Stomach (tissue), 4 donors: ENCODE measurements around the gene EIF5AL1.
"Not testable (repeated sequence)": the region's sequence is repeated elsewhere in the genome, so short reads cannot be mapped to it uniquely, and the experiment has no call there.

Source experiments
- EP300 ChIP-seq: sonication (generic); formaldehyde crosslinking; IDR thresholded peaks from one replicate; pipeline ENCODE4 v1.6.1; 2017; ENCODE audit warnings: antibody characterized with exemption
- POLR2A ChIP-seq, 4 donors: fragments of 450-650 bp; IDR thresholded peaks; one replicate each; pipeline ENCODE4 v1.6.1; 2016; ENCODE audit warnings: antibody characterized with exemption in 4 of 4, control low read depth in 2 of 4, mild to moderate bottlenecking in 1 of 4, moderate library complexity in 1 of 4
- POLR2AphosphoS5 ChIP-seq, 3 donors: sonication (generic); formaldehyde crosslinking; IDR thresholded peaks; one replicate each; pipeline ENCODE4 v1.6.1; 2016; ENCODE audit warnings: antibody characterized with exemption in 3 of 3
- TF ChIP-seq, protein P1 (sequence below), 7 experiments: fragments of 450-650 bp in 4 of 7; fragments of 200-600 bp in 3 of 7; sonication (generic) in 3 of 7; IDR thresholded peaks; one replicate each; pipeline ENCODE4 v1.5.1; 2016 to 2019; ENCODE audit warnings: antibody characterized with exemption in 7 of 7, control low read depth in 2 of 7, mild to moderate bottlenecking in 1 of 7

GRCh38 chr10:79540930-79541329 is 28.6 kb downstream of the EIF5AL1 start:
- TF ChIP-seq, protein P1, sequence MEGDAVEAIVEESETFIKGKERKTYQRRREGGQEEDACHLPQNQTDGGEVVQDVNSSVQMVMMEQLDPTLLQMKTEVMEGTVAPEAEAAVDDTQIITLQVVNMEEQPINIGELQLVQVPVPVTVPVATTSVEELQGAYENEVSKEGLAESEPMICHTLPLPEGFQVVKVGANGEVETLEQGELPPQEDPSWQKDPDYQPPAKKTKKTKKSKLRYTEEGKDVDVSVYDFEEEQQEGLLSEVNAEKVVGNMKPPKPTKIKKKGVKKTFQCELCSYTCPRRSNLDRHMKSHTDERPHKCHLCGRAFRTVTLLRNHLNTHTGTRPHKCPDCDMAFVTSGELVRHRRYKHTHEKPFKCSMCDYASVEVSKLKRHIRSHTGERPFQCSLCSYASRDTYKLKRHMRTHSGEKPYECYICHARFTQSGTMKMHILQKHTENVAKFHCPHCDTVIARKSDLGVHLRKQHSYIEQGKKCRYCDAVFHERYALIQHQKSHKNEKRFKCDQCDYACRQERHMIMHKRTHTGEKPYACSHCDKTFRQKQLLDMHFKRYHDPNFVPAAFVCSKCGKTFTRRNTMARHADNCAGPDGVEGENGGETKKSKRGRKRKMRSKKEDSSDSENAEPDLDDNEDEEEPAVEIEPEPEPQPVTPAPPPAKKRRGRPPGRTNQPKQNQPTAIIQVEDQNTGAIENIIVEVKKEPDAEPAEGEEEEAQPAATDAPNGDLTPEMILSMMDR (IDR thresholded peaks at IDR 0.05) = not testable (repeated sequence)
- not testable (repeated sequence) for TF ChIP-seq EP300; POLR2A (IDR thresholded peaks at IDR 0.05); POLR2AphosphoS5 (IDR thresholded peaks at IDR 0.05)
